ENCODE results near the gene SRRM4. TPM values are rescaled to one million over a fixed set of nuclear protein-coding genes. Genes with fewer than 3 reads are reported as not detected.

Gene SRRM4
- total and polyA plus RNA-seq, 4 donors, result 3.8 to 22.6 (median 13.9) TPM

DNA sequence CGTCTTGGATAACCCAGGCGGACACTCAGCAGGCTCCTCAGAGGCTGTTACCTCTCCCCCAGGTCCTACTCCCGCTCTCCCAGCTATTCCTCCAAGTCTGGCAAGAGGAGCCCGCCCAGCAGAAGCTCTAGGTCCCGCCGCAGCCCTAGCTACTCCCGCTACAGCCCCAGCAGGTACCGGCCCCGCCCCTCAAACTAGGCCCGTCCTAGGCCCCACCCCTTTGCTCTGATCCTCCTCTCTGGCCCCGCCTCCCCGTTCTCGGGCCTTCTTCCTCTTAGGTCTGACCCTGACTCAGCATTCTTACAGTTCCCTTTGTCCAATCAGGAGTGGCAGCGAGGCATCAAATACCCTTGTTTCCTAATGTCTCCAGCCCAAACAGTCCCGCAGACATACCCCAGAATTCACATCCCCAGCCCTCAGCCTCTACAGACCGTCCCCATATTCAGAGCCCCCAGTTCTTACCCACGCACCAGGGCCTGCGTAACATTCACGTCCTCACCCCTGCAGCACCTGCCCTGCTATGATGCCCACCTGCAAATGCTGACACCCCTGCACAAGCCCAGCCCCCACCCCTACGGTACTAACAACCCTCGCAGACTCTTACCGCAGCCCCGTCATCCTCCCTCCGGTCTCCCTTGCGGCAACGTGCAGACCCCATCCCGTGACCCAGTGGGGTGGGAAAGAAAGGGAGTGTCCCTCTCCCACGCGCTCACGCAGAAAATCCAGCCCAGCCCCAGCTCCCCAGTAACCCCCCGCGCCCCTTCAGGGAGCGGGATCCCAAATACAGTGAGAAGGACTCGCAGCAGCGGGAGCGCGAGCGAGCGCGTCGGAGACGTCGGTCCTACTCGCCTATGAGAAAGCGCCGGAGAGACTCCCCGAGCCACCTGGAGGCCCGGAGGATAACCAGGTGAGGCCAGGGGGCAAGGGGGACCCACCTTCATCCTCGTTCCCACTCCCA lies 172.4 kb downstream of the SRRM4 start:
- Histone ChIP-seq H3K9me3 (ENCODE audit: control insufficient read depth, insufficient read depth, low read length) (peaks cover 3% of the 10 kb centered on the region), H3K36me3 (ENCODE audit: control insufficient read depth, insufficient read depth, low read length) (peaks cover 32% of the 10 kb centered on the region), H3K27ac (ENCODE audit: low read depth, low read length) (no peak overlapping the region), H3K4me1 (ENCODE audit: control insufficient read depth, insufficient read depth, low read length) (peaks cover 10% of the 10 kb centered on the region), H3K4me3 (ENCODE audit: low read depth, low read length) (no peak overlapping the region), H3K27me3 (ENCODE audit: control insufficient read depth, insufficient read depth, low read length) (no peaks in the 10 kb centered on the region)
- 49% methylated on average over 38 of the region's 49 CpGs for WGBS (ENCODE audit: insufficient coverage)
- DNase-seq (ENCODE audit: low read depth in 4 of 6, low spot score in 6 of 6), result peak in 1 of 6 donors; percentile 36

DNA sequence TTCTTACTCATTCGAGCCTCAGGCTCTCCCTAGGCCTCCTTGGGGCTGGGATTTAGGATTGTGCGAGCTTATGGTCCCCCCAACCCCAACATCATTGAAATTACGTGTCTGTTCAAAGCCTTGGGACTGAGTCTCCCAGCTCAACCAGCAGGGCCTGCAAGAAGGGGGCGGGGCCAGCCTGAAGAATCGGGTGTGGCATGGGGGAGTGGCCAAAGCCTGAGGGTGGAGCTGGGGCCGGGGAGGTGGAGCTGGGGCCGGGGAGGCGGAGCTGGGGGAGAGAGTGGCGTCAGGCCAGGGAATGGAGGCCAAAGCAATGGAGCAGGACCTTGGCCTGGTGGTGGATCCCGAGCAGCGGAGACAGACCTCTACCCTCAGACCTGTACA lies 173.1 kb downstream of the SRRM4 start:
- DNase-seq (ENCODE audit: low read depth in 4 of 6, low spot score in 6 of 6), result no peak
- 74% methylated on average over 8 of the region's 11 CpGs for WGBS (ENCODE audit: insufficient coverage)
- Histone ChIP-seq H3K36me3 (ENCODE audit: control insufficient read depth, insufficient read depth, low read length) (peaks cover 32% of the 10 kb centered on the region), H3K9me3 (ENCODE audit: control insufficient read depth, insufficient read depth, low read length) (peaks cover 3% of the 10 kb centered on the region), H3K4me1 (ENCODE audit: control insufficient read depth, insufficient read depth, low read length) (peaks cover 10% of the 10 kb centered on the region), H3K4me3 (ENCODE audit: low read depth, low read length) (no peak overlapping the region), H3K27ac (ENCODE audit: low read depth, low read length) (no peak overlapping the region), H3K27me3 (ENCODE audit: control insufficient read depth, insufficient read depth, low read length) (no peaks in the 10 kb centered on the region)

DNA sequence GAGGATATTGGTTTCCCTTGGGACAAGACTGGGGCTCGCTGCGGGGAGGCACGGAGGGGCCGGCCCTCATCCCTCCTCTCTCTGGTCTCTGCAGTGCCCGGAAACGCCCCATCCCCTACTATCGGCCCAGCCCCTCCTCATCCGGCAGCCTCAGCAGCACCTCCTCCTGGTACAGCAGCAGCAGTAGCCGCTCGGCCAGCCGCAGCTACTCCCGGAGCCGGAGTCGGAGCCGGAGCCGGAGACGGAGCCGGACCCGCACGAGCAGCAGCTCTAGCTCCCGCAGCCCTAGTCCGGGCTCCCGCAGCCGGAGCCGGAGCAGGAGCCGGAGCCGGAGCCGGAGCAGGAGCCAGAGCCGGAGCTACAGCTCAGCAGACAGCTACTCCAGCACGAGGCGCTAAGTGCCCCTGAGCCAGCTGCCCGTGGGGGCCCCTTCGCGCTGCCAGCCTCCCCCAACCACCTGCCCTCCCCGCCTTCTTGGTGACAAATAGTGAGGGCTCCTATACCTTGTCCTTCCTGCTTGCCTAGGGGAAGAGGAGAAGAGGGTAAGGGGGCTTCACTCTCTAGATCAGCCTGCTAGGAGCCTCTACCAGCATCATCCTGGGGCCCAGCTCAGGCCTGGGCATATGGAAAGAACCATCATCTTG lies 175.2 kb downstream of the SRRM4 start:
- H3K9me3 ChIP-seq (ENCODE audit: control insufficient read depth, insufficient read depth, low read length), result no peaks in the 10 kb centered on the region
- no peak overlapping the region for H3K27ac ChIP-seq (ENCODE audit: low read depth, low read length)
- H3K27me3 ChIP-seq (ENCODE audit: control insufficient read depth, insufficient read depth, low read length), result no peaks in the 10 kb centered on the region
- DNase-seq (ENCODE audit: low read depth in 4 of 6, low spot score in 6 of 6), result no peak
- H3K36me3 ChIP-seq (ENCODE audit: control insufficient read depth, insufficient read depth, low read length), result peaks cover 32% of the 10 kb centered on the region
- H3K4me1 ChIP-seq (ENCODE audit: control insufficient read depth, insufficient read depth, low read length), result peaks cover 10% of the 10 kb centered on the region
- 67% methylated on average over 29 of the region's 35 CpGs for WGBS (ENCODE audit: insufficient coverage)
- no peak overlapping the region for H3K4me3 ChIP-seq (ENCODE audit: low read depth, low read length)

DNA sequence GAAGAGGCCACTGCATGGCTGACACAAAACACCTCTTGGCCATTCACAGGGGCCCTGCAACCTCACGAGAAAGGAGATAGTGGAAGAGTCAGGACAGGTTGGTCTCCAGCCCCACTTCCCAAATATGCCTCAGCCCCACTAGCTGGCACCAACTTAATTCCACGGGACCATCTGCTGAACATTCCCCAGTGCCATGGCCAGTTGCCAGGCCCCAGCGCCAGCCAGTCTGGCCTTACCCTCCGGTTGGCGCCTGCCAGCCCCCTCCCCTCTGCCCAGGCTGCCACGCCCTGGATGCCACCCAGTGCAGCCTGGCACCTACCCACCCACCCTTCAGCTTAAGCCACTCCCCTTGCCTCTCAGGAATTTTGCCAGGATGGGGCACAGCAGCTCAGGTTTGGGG lies 176.2 kb downstream of the SRRM4 start:
- no peak overlapping the region for H3K4me3 ChIP-seq (ENCODE audit: low read depth, low read length)
- peak in 1 of 6 donors; percentile 86 for DNase-seq (ENCODE audit: low read depth in 4 of 6, low spot score in 6 of 6)
- H3K9me3 ChIP-seq (ENCODE audit: control insufficient read depth, insufficient read depth, low read length), result no peaks in the 10 kb centered on the region
- H3K4me1 ChIP-seq (ENCODE audit: control insufficient read depth, insufficient read depth, low read length), result peaks cover 10% of the 10 kb centered on the region
- WGBS (ENCODE audit: insufficient coverage), result 63% methylated on average over 5 of the region's 6 CpGs
- no peaks in the 10 kb centered on the region for H3K27me3 ChIP-seq (ENCODE audit: control insufficient read depth, insufficient read depth, low read length)
- H3K27ac ChIP-seq (ENCODE audit: low read depth, low read length), result no peak overlapping the region
- peaks cover 32% of the 10 kb centered on the region for H3K36me3 ChIP-seq (ENCODE audit: control insufficient read depth, insufficient read depth, low read length)

DNA sequence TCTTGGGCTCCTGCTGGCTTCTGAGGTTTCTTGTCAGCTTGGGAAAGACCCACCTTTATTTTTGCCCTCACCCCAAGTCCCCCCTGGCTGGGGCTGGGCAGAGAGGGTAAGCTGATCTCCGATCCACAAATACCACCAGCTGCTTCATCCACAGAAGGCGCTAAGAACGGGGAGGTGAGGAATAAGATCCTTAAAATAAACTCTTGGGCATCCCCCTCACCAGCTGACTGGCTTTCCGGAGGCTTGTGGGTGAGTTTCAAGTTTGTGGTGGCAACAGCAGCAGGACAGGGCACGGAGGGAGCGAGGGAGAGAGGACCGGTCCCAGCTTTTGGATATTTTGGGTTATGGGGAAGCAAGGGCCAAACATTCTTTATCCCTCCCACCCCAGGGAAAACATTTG lies 176.6 kb downstream of the SRRM4 start:
- H3K27me3 ChIP-seq (ENCODE audit: control insufficient read depth, insufficient read depth, low read length), result no peaks in the 10 kb centered on the region
- peaks cover 10% of the 10 kb centered on the region for H3K4me1 ChIP-seq (ENCODE audit: control insufficient read depth, insufficient read depth, low read length)
- no peak for DNase-seq (ENCODE audit: low read depth in 4 of 6, low spot score in 6 of 6)
- H3K36me3 ChIP-seq (ENCODE audit: control insufficient read depth, insufficient read depth, low read length), result peaks cover 32% of the 10 kb centered on the region
- no peak overlapping the region for H3K4me3 ChIP-seq (ENCODE audit: low read depth, low read length)
- no peak overlapping the region for H3K27ac ChIP-seq (ENCODE audit: low read depth, low read length)
- WGBS (ENCODE audit: insufficient coverage), result no CpG with 5 or more reads among the region's 7 CpGs
- no peaks in the 10 kb centered on the region for H3K9me3 ChIP-seq (ENCODE audit: control insufficient read depth, insufficient read depth, low read length)

DNA sequence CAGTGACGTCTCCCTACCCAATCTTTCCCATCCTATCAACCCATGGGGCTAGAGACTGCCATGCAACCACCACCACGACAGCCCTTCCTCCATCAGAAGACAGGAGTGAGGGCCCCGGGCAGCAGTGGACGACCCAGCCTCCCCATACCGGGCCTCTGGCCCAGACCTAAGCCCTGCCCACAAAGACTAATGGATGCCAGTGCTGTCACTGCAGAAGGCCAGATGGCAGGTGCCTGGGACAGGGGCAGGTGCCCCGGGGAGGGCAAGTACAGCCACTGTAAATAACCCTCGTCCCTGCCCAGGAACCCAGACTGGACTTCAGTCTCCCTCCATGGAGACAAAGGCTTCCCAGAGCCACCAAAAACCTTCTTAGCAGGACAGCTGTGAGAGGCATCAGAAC lies 177.1 kb downstream of the SRRM4 start:
- DNase-seq (ENCODE audit: low read depth in 4 of 6, low spot score in 6 of 6), result no peak
- H3K27me3 ChIP-seq (ENCODE audit: control insufficient read depth, insufficient read depth, low read length), result no peaks in the 10 kb centered on the region
- 82% methylated on average over 7 of the region's 7 CpGs for WGBS (ENCODE audit: insufficient coverage)
- peaks cover 7% of the 10 kb centered on the region for H3K4me1 ChIP-seq (ENCODE audit: control insufficient read depth, insufficient read depth, low read length)
- H3K4me3 ChIP-seq (ENCODE audit: low read depth, low read length), result no peak overlapping the region
- no peak overlapping the region for H3K27ac ChIP-seq (ENCODE audit: low read depth, low read length)
- H3K9me3 ChIP-seq (ENCODE audit: control insufficient read depth, insufficient read depth, low read length), result no peaks in the 10 kb centered on the region
- H3K36me3 ChIP-seq (ENCODE audit: control insufficient read depth, insufficient read depth, low read length), result peaks cover 31% of the 10 kb centered on the region

DNA sequence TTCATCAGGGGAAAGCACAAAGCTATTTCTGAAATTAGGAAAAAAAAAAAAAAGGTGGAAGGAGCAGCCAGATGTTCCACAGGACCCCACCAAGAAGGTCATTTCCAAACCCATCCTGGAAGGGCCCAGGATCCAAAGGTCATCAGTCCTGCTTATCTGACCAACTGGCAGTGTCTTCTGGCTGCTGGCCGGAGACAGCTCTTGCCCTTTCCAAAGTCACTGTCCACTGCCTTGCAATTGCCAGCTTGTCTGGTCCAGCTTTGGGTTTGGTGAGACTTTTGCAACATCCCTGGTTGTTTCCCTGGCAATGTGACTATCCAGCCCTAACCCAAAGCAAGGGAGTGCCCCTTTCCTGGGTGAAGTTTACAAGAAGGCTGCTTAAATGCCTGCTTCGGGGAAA lies 178.5 kb downstream of the SRRM4 start:
- Histone ChIP-seq H3K27ac (ENCODE audit: low read depth, low read length) (no peak overlapping the region), H3K36me3 (ENCODE audit: control insufficient read depth, insufficient read depth, low read length) (peaks cover 19% of the 10 kb centered on the region)
- 87% methylated on average over 2 of the region's 2 CpGs for WGBS (ENCODE audit: insufficient coverage)

DNA sequence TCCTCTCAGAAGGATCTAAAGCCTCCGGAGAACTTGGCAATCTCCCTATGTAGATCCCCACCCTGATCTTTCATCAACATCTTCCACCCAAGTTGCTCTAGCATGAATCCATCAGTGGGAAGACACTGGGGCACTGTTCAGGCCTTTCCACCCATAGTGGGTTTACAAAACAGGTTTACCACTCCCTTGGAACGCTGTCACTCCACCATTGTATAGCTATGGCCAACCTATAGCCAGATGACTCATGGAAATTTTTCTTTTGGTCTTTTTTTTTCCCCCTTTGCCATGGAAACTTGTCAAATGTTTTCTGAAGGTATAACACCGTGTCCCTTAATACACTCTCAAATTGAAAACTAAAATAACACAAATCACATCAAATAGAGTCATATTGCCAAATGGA lies 186.6 kb downstream of the SRRM4 start:
- 64% methylated on average over 2 of the region's 3 CpGs for WGBS (ENCODE audit: insufficient coverage)
- H3K36me3 ChIP-seq (ENCODE audit: control insufficient read depth, insufficient read depth, low read length), result no peaks in the 10 kb centered on the region
- H3K27me3 ChIP-seq (ENCODE audit: control insufficient read depth, insufficient read depth, low read length), result no peaks in the 10 kb centered on the region
- H3K9me3 ChIP-seq (ENCODE audit: control insufficient read depth, insufficient read depth, low read length), result no peaks in the 10 kb centered on the region
- H3K4me3 ChIP-seq (ENCODE audit: low read depth, low read length), result no peak overlapping the region
- no peak overlapping the region for H3K27ac ChIP-seq (ENCODE audit: low read depth, low read length)
- DNase-seq (ENCODE audit: low read depth in 4 of 6, low spot score in 6 of 6), result no peak
- no peaks in the 10 kb centered on the region for H3K4me1 ChIP-seq (ENCODE audit: control insufficient read depth, insufficient read depth, low read length)

More for the DNA sequence above, 178.5 kb downstream of the SRRM4 start:
- no peaks in the 10 kb centered on the region for H3K9me3 ChIP-seq (ENCODE audit: control insufficient read depth, insufficient read depth, low read length)
- no peaks in the 10 kb centered on the region for H3K27me3 ChIP-seq (ENCODE audit: control insufficient read depth, insufficient read depth, low read length)
- no peak for DNase-seq (ENCODE audit: low read depth in 4 of 6, low spot score in 6 of 6)
- no peak overlapping the region for H3K4me3 ChIP-seq (ENCODE audit: low read depth, low read length)
- H3K4me1 ChIP-seq (ENCODE audit: control insufficient read depth, insufficient read depth, low read length), result no peaks in the 10 kb centered on the region

DNA sequence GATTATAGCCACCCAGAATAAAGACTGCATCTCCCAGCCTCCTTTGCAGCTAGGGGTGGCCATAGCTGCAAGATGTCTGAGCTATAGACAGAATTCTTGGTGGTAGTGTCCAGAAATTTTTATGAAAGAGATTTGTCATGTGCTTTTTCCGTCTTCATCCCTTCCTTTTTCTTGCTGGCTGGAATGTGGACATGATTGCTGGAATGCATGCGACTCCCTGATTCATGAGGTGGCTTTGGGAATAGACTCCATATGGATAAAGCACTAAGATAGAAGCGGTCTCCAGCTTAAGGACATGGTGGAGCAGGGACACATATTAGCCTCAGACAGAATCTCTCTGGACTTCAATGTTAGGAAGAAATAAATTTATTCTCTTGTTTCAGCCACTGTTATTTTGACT lies 187.4 kb downstream of the SRRM4 start:
- H3K4me1 ChIP-seq (ENCODE audit: control insufficient read depth, insufficient read depth, low read length), result no peaks in the 10 kb centered on the region
- H3K36me3 ChIP-seq (ENCODE audit: control insufficient read depth, insufficient read depth, low read length), result no peaks in the 10 kb centered on the region
- H3K27ac ChIP-seq (ENCODE audit: low read depth, low read length), result no peak overlapping the region
- no peak for DNase-seq (ENCODE audit: low read depth in 4 of 6, low spot score in 6 of 6)
- H3K4me3 ChIP-seq (ENCODE audit: low read depth, low read length), result no peak overlapping the region
- WGBS (ENCODE audit: insufficient coverage), result 100% methylated on average over 1 of the region's 3 CpGs
- no peaks in the 10 kb centered on the region for H3K27me3 ChIP-seq (ENCODE audit: control insufficient read depth, insufficient read depth, low read length)
- H3K9me3 ChIP-seq (ENCODE audit: control insufficient read depth, insufficient read depth, low read length), result no peaks in the 10 kb centered on the region
